Vagina (tissue), 2 donors: ENCODE results near the gene PXDN. TPM values are rescaled to one million over a fixed set of nuclear protein-coding genes. Genes with fewer than 3 reads are reported as not detected.
"Not testable (repeated sequence)": the region's sequence is repeated elsewhere in the genome, so short reads cannot be mapped to it uniquely, and the experiment has no call there.

ENCODE experiments used
- DNase-seq, 2 donors: peaks; one replicate each; pipeline ENCODE4 v3.0.0-alpha.2; 2017; ENCODE audit errors: extremely low spot score in 2 of 2
- H3K27ac ChIP-seq: fragments of 200-600 bp; sonication (generic); one replicate; pipeline ENCODE4 v1.5.1; 2019
- H3K27me3 ChIP-seq: fragments of 200-600 bp; sonication (generic); one replicate; pipeline ENCODE4 v1.5.1; 2019
- H3K36me3 ChIP-seq, 2 donors: fragments of 200-600 bp; sonication (generic); one replicate each; pipeline ENCODE4 v1.5.1; 2017 to 2019
- H3K4me1 ChIP-seq: fragments of 200-600 bp; sonication (generic); one replicate; pipeline ENCODE4 v1.5.1; 2019
- H3K4me3 ChIP-seq, 2 donors: fragments of 200-600 bp; sonication (generic); 1 replicate in 1 of 2; 2 replicates in 1 of 2; pipeline ENCODE4 v1.5.1; 2016 to 2019
- H3K9me3 ChIP-seq: fragments of 200-600 bp; sonication (generic); one replicate; pipeline ENCODE4 v1.5.1; 2019
- CTCF ChIP-seq, 3 experiments: fragments of 450-650 bp in 2 of 3; fragments of 200-600 bp in 1 of 3; sonication (generic) in 1 of 3; IDR thresholded peaks; one replicate each; pipeline ENCODE4 v1.5.1; 2017 to 2019; ENCODE audit warnings: antibody characterized with exemption in 3 of 3, mild to moderate bottlenecking in 2 of 3, moderate library complexity in 2 of 3
- POLR2A ChIP-seq, 2 donors: fragments of 450-650 bp; IDR thresholded peaks; one replicate each; pipeline ENCODE4 v1.6.1; 2017; ENCODE audit warnings: antibody characterized with exemption in 2 of 2, mild to moderate bottlenecking in 2 of 2, moderate library complexity in 2 of 2
- POLR2AphosphoS5 ChIP-seq, 2 donors: sonication (generic); formaldehyde crosslinking; IDR thresholded peaks; one replicate each; pipeline ENCODE4 v1.9.0; 2017; ENCODE audit warnings: antibody characterized with exemption in 2 of 2, mild to moderate bottlenecking in 2 of 2, low read depth in 1 of 2; ENCODE audit not compliant: insufficient read depth in 1 of 2
- intact Hi-C: fragments of 100-400 bp; cut with DNase I; formaldehyde crosslinking; loops from one replicate; pipeline ENCODE4 v1.15.1; 2023
- total RNA-seq: library from RNA; depleted of rRNA; stranded (reverse); fragments of >200 nt; gene quantifications from one replicate; pipeline ENCODE4 v1.2.3, GENCODE V29; 2016

PXDN gene
- total RNA-seq, 1 donor from 2014 or later = 33.6 TPM

- intact Hi-C loops = no loop called here
- Histone ChIP-seq H3K27me3 (no peaks in the 10 kb centered on the region), H3K27ac (no peak overlapping the region), H3K4me1 (no peaks in the 10 kb centered on the region), H3K4me3 (no peak overlapping the region), H3K9me3 (no peaks in the 10 kb centered on the region), H3K36me3 (peaks cover 0 to 22% of the 10 kb centered on the region in 2 donors)
- TF ChIP-seq CTCF (IDR thresholded peaks at IDR 0.05) = no peak
- no peak for DNase-seq
Observed at GRCh38 chr2:1683297-1683696, 61.0 kb downstream of the PXDN start.

GRCh38 chr2:1682181-1682440 lies 62.2 kb downstream of the PXDN start:
- DNase-seq = no peak
- Histone ChIP-seq H3K27ac (no peak overlapping the region), H3K36me3 (peaks cover 0 to 28% of the 10 kb centered on the region in 2 donors), H3K27me3 (no peaks in the 10 kb centered on the region), H3K4me3 (no peak overlapping the region), H3K9me3 (no peaks in the 10 kb centered on the region), H3K4me1 (no peaks in the 10 kb centered on the region)
- TF ChIP-seq POLR2AphosphoS5 (IDR thresholded peaks at IDR 0.05; ENCODE audit: insufficient read depth in 1 of 2, low read depth in 1 of 2) = no peak
- TF ChIP-seq CTCF (IDR thresholded peaks at IDR 0.05) = no peak
- TF ChIP-seq POLR2A (IDR thresholded peaks at IDR 0.05) = no peak
- intact Hi-C loops = no loop called here

GRCh38 chr2:1681323-1682180 lies 62.8 kb downstream of the PXDN start:
- no peak for TF ChIP-seq POLR2AphosphoS5 (IDR thresholded peaks at IDR 0.05; ENCODE audit: insufficient read depth in 1 of 2, low read depth in 1 of 2)
- TF ChIP-seq POLR2A (IDR thresholded peaks at IDR 0.05) = no peak
- no peak for TF ChIP-seq CTCF (IDR thresholded peaks at IDR 0.05)
- no peaks in the 10 kb centered on the region for H3K27me3 ChIP-seq
- intact Hi-C loops = no loop called here
- H3K27ac ChIP-seq = no peak overlapping the region
- H3K36me3 ChIP-seq = peaks cover 0 to 31% of the 10 kb centered on the region in 2 donors
- no peak overlapping the region for H3K4me3 ChIP-seq
- DNase-seq = no peak
- H3K4me1 ChIP-seq = peaks cover 1% of the 10 kb centered on the region
- no peaks in the 10 kb centered on the region for H3K9me3 ChIP-seq

GRCh38 chr2:1681017-1681318 lies 63.3 kb downstream of the PXDN start:
- H3K36me3 ChIP-seq = peaks cover 0 to 37% of the 10 kb centered on the region in 2 donors
- H3K27ac ChIP-seq = no peak overlapping the region
- intact Hi-C loops = no loop called here
- DNase-seq = peak in 1 of 2 donors; percentile 60
- H3K9me3 ChIP-seq = no peaks in the 10 kb centered on the region
- peaks cover 7% of the 10 kb centered on the region for H3K4me1 ChIP-seq
- no peaks in the 10 kb centered on the region for H3K27me3 ChIP-seq
- TF ChIP-seq POLR2AphosphoS5 (IDR thresholded peaks at IDR 0.05; ENCODE audit: insufficient read depth in 1 of 2, low read depth in 1 of 2) (no peak), CTCF (IDR thresholded peaks at IDR 0.05) (no peak)
- H3K4me3 ChIP-seq = no peak overlapping the region

GRCh38 chr2:1680222-1681016 lies 63.9 kb downstream of the PXDN start:
- DNase-seq = peak in 1 of 2 donors; percentile 69
- peaks cover 0 to 37% of the 10 kb centered on the region in 2 donors for H3K36me3 ChIP-seq
- no peak overlapping the region for H3K4me3 ChIP-seq
- intact Hi-C loops = no loop called here
- H3K4me1 ChIP-seq = peaks cover 9% of the 10 kb centered on the region
- H3K9me3 ChIP-seq = no peaks in the 10 kb centered on the region
- TF ChIP-seq POLR2AphosphoS5 (IDR thresholded peaks at IDR 0.05; ENCODE audit: insufficient read depth in 1 of 2, low read depth in 1 of 2) (no peak), POLR2A (IDR thresholded peaks at IDR 0.05) (no peak), CTCF (IDR thresholded peaks at IDR 0.05) (no peak)
- H3K27me3 ChIP-seq = no peaks in the 10 kb centered on the region
- no peak overlapping the region for H3K27ac ChIP-seq

- peaks cover 0 to 37% of the 10 kb centered on the region in 2 donors for H3K36me3 ChIP-seq
- H3K4me1 ChIP-seq, intact Hi-C loops, H3K4me3 ChIP-seq, H3K27ac ChIP-seq, H3K27me3 ChIP-seq, H3K9me3 ChIP-seq: not testable (repeated sequence)
- peak in 1 of 2 donors; percentile 44 for DNase-seq
Observed at GRCh38 chr2:1679488-1680039, 64.8 kb downstream of the PXDN start.

- H3K27ac ChIP-seq, H3K27me3 ChIP-seq, H3K4me1 ChIP-seq, intact Hi-C loops, H3K9me3 ChIP-seq, H3K4me3 ChIP-seq: not testable (repeated sequence)
- H3K36me3 ChIP-seq = peaks cover 0 to 37% of the 10 kb centered on the region in 2 donors
- DNase-seq = peak in 1 of 2 donors; percentile 58
Observed at GRCh38 chr2:1679065-1679464, 65.2 kb downstream of the PXDN start.
